Brain microvascular endothelial cell (primary cell): ENCODE data around the gene PSMB10.

Experiments
- DNase-seq: peaks from one replicate; pipeline ENCODE4 v3.0.0-alpha.2; 2020
- H3K27ac ChIP-seq: fragments of 250-450 bp; sonication (Bioruptor Pico); 2 replicates; pipeline ENCODE4 v1.5.1; 2020; ENCODE audit warnings: mild to moderate bottlenecking, moderate library complexity
- H3K27me3 ChIP-seq: fragments of 250-450 bp; sonication (Bioruptor Pico); replicated peaks from 2 replicates; pipeline ENCODE4 v1.5.1; 2020; ENCODE audit warnings: mild to moderate bottlenecking
- H3K36me3 ChIP-seq: fragments of 250-450 bp; sonication (Bioruptor Pico); replicated peaks from 2 replicates; pipeline ENCODE4 v1.5.1; 2020; ENCODE audit warnings: mild to moderate bottlenecking
- H3K4me3 ChIP-seq: 2 replicates; pipeline ENCODE4 v1.5.1; 2011; ENCODE audit warnings: low read depth, mild to moderate bottlenecking, control low read depth, low read length, moderate library complexity
- in situ Hi-C: cut with HindIII; loops from 2 replicates; pipeline ENCODE4 v1.10.0; 2017; ENCODE audit warnings: low sequenced_read_pairs, low pct_ligation_motif_present
- TF ChIP-seq, protein P1 (sequence below): IDR thresholded peaks from 2 replicates; pipeline ENCODE4 v1.5.1; 2011; ENCODE audit warnings: low read depth, mild to moderate bottlenecking, moderate library complexity, low read length, control low read depth, inconsistent platforms; ENCODE audit errors: missing control alignments

Gene PSMB10

DNA sequence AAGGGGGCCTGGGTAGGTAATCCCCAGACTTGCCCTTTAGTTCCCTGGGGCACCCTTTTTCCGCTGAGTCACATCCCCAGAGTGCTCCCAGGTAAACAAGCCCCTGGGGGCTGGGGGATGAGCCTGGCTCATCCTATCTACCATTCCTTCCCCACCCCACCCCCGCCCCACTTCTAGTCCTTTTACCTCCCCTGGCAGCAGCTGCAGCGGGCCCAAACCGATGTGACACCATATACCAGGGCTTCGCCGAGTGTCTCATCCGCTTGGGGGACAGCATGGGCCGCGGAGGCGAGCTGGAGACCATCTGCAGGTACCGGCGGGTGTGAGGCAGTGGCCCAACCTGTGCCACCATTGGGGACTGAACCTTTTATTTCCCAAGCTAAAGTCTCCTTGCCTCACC, 51.1 kb downstream of the PSMB10 start:
- Histone ChIP-seq H3K27me3 (no peaks in the 10 kb centered on the region), H3K36me3 (peaks cover 44% of the 10 kb centered on the region), H3K4me3 (no peak overlapping the region), H3K27ac (no peak overlapping the region)
- in situ Hi-C loops = no loop called here
- TF ChIP-seq, protein P1, sequence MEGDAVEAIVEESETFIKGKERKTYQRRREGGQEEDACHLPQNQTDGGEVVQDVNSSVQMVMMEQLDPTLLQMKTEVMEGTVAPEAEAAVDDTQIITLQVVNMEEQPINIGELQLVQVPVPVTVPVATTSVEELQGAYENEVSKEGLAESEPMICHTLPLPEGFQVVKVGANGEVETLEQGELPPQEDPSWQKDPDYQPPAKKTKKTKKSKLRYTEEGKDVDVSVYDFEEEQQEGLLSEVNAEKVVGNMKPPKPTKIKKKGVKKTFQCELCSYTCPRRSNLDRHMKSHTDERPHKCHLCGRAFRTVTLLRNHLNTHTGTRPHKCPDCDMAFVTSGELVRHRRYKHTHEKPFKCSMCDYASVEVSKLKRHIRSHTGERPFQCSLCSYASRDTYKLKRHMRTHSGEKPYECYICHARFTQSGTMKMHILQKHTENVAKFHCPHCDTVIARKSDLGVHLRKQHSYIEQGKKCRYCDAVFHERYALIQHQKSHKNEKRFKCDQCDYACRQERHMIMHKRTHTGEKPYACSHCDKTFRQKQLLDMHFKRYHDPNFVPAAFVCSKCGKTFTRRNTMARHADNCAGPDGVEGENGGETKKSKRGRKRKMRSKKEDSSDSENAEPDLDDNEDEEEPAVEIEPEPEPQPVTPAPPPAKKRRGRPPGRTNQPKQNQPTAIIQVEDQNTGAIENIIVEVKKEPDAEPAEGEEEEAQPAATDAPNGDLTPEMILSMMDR = no peak
- no peak for DNase-seq

DNA sequence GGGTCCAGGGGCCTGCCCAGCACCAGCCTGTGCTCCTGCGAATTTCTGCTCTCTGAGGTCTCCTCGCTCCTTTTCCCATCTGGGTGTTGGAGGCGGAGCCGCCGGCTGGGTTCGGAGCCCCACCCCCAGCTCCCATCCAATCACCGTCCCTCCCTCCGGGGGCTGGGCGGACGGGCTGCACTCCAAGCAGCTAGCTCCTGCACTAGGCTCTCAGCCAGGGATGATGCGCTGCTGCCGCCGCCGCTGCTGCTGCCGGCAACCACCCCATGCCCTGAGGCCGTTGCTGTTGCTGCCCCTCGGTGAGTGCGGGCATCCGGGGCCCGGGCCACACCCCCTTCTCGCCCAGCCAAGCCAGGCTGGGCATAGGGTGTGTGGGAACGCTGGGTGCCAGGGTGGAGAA, 52.0 kb downstream of the PSMB10 start, which contains the start of gene NRN1L:
TSS of gene NRN1L (plus strand) at position 202 of the 400 bp plus-strand sequence. CDS start at position 221, 19 bp downstream.
- Histone ChIP-seq H3K27me3 (no peaks in the 10 kb centered on the region), H3K27ac (no peak within 1 kb of the TSS), H3K4me3 (no peak within 1 kb of the TSS), H3K36me3 (peaks cover 52% of the 10 kb centered on the region)
- TF ChIP-seq, protein P1 = no peak
- in situ Hi-C loops = no loop called here
- peak; percentile 84 for DNase-seq
